Right kidney (tissue), 1 donor: Measurements from ENCODE around the gene MT1X.

Experiments used
- DNase-seq: peaks from one replicate; pipeline ENCODE4 v3.0.0-alpha.2; 2016

The MT1X gene

DNA sequence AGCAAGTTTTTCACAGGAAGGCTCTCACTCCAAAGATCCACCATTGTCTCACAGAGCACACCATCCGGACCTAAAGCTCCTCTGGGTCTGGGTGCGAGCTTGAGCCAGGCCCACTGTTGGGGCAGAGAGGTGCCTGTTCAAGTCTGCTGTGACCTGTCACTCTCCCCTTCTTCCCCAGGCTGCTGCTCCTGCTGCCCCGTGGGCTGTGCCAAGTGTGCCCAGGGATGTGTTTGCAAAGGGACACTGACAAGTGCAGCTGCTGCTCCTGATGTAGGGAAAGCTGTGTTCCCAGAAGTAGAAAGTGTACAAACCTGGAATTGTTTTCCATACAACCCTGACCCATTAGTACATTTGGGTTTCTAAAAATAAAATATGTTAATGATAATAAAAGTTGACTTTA lies 4.8 kb upstream of the MT1X start:
- no peak for DNase-seq

DNA sequence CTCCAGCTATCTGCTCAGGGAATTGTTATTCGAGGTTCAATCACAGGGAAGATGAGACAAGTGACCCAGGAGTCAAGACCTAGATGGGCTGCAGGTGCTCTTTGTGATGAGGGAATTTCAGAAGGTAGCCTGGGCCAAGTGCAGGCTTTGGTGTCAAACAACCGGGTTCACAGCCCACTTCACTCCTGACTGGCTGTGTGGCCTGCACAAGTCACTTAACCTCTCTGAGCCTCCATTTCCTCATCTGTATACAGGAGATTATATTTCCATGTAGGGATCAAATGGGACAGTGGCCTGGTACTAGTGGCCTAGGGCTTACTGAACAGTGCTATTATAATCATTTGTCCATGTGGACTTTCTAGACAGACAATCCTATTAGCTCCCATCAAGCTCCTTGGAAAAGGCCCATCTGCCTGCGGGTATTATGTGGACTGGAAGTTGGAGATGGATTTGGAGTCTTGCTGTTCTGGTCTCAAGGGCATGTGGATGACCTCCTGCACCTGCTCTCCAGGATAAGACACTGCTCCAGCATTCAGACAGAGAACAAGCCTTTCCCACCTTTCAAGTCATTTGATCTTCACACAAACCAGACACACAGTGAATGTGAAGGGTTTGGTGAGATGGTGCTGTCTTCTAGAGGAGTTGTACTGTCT lies 3.1 kb upstream of the MT1X start:
- no peak for DNase-seq

DNA sequence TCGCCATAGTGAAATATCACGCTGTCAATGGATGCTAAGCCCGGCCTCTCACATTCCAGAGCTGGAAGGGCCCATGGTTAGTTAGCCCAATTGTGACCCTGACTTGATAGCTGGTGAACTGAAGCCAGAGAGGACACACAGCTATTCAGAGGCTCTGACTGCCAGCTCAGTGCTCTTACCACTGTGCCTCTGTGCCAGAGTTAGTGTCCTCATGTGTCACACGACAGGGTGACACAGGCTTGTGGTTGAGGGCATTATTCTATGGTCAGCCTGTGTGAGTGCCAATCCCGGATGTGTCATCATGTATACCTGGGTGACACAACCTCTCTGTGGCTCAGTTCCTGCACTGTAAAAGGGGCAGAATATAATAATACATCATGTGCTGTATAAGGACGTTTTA lies 2.5 kb upstream of the MT1X start:
- DNase-seq, result no peak

- peak; percentile 12 for DNase-seq
These were observed 580 bp downstream of the MT1X start for GRCh38 chr16:56682703-56683397.

DNA sequence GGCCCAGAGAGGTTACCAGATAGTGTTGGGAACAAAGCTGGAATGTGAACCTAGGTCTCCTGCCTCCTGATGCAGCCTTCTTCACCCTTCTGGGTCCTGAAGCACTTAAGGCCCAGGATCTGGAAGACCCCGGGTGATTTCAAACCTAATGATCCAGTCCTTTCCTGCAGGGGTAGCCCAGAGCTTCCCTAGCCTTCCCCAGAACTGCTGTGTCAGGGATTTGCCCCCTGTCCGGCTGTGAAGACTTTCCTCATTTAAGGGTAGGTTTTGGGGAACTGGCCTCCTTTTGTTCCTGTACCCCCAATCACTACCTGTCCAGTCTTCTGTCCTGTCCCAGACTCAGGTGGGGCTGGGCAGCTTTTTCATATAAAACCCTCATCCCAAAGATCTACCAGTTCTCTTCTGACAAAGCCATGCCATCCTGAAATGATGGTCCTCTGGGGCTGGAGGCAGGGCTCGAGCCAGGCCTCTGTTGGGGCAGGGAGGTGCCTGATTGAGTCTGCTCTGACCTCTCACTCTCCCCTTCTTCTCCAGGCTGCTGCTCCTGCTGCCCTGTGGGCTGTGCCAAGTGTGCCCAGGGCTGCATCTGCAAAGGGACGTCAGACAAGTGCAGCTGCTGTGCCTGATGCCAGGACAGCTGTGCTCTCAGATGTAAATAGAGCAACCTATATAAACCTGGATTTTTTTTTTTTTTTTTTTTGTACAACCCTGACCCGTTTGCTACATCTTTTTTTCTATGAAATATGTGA lies 1.3 kb downstream of the MT1X start:
- no peak for DNase-seq

GRCh38 chr16:56684256-56684925 lies 2.1 kb downstream of the MT1X start:
- DNase-seq, result no peak

DNA sequence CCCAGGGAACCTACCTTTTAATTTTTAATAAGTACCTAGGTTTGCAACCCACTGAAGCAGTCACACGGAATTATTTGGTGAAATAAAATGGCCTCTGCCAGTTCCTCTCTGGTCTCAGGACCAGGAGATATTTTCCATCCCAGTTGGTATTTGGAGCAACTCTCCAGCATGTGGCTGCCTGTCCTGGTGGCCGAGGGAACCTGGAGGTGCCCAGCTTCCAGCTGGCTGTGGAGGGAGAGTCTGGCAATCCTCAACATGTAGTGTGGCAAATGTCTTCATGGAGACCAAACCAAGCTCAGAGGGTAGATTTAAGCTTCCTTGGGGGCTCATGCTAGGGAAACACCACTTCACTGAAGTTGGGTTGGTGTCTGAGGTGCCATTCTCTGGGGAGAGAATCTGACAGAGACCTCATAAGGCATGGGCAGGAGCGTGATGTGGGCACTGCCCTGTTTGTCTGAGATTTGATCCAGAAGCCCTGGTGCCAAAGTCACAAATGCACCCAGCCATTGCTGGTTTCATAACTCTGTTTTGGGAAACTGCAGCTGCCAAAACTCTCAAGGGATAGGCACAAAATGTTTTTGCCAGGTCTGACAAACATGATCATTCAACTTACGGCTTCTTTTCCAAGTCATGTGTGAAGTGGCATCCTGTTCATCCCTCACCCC lies 2.8 kb downstream of the MT1X start:
- DNase-seq, result no peak

DNA sequence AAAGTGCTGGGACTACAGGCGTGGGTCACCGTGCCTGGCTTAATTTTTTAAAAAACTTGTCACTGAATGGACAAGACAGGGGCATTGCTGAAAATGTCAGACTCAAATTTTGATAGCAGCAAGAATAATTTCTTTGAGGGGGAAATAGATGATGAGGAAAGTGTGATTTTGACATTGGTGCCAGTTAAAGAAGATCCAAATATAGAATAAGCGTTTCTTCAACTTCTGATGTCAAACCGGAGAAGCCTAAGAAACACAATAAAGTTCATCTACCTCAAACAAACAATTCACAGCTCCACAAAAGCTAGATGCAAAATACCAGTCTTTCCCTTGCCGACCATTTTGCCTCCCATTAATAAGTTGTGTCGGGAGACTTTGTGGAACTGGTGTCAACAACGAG lies 4.5 kb downstream of the MT1X start:
- DNase-seq, result no peak

- no peak for DNase-seq
These were observed 6.5 kb downstream of the MT1X start for GRCh38 chr16:56688762-56689161.

DNA sequence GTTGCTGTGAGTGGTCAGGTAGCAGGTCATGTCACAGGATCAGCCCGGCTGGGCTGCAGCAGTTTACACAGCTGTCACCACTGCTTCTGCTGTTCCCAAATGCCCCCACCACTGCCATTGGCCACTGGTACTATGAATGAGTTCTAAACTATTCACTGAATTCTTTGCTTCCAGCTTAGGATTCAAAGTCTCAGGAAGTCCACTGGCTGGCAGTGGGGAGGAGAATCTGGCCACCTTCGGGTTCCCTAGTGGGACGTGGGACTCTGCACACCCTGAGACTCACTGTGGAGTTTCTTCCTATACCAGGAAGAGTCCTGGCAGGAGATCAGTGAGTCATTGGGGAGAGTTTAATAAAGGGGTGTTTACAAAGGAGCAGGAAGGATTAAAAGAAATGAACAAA lies 6.9 kb downstream of the MT1X start:
- DNase-seq, result no peak

- DNase-seq, result no peak
These were observed 8.3 kb downstream of the MT1X start for GRCh38 chr16:56690420-56691122.

DNA sequence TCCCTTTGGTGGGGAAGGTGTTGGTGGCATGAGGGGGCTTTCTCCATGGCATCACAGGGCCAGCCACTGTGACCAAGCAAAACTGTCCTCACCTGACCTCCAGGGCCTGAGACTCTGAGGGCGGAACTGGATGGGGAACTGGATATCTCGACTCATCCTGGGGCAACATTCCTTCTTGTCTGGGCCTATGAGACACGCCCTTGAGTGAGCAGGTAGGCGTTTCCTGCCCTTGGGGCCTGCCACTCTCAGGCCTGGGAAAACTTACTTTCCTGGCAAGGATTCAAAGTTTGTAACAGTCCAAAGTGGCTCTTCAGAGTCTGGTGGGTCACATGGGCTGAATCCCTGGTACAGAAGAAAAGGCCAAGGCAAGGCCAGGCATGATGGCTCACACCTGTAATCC lies 9.6 kb downstream of the MT1X start:
- DNase-seq, result no peak

- DNase-seq, result no peak
These were observed 13.0 kb downstream of the MT1X start for GRCh38 chr16:56695246-56695645.

DNA sequence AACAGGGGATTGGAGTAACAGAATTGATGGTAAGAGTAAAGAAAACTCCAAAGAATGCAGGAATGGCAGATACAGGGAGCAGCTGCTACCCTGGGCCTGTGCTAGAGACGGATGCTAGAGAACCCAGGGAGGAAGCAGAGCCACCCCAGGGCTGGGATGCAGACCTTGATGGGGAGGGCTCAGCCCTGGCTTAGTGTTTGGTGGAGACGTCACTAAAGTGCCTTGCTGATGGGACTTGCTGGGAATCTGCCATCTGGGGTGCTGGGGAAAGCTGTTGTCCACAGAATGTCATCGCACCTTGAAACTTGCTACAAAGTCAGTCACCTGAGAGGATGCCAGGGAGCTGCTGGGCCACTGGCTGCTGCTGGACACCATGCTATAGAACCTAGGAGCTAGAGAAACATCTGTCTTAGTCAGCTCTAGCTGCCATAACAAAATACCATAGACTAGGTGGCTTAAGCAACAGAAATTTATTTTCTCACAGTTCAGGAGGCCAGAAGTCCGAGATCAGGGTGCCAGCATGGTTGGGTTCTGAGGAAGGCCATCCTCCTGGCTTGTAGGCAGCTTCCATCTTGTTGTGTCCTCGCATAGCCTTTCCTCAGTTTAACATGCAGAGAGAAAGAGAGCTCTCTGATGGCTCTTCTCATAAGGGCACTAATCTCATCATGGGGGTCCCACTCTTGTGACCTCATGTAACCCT lies 15.3 kb downstream of the MT1X start:
- no peak for DNase-seq

GRCh38 chr16:56700195-56700594 lies 17.9 kb downstream of the MT1X start:
- no peak for DNase-seq

DNA sequence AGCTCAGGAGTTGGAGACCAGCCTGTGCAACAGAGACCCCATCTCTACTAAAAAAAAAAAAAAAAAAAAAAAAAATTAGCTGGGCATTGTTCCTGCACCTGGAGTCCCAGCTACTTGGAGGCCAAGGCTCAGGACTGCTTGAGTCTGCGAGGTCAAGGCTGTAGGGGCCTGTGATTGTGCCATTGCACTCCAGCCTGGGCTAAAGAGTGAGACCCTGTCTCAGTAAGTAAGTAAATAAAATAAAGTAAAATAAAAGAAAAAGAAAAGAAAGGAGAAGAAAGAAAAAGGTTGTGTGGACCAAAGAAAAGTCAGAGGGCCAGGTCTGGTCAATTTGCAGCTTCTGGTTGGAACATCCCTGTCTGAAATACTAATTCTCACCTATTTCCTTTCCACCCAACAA lies 18.4 kb downstream of the MT1X start:
- DNase-seq, result no peak

- no peak for DNase-seq
These were observed 19.3 kb downstream of the MT1X start for GRCh38 chr16:56701534-56701933.

DNA sequence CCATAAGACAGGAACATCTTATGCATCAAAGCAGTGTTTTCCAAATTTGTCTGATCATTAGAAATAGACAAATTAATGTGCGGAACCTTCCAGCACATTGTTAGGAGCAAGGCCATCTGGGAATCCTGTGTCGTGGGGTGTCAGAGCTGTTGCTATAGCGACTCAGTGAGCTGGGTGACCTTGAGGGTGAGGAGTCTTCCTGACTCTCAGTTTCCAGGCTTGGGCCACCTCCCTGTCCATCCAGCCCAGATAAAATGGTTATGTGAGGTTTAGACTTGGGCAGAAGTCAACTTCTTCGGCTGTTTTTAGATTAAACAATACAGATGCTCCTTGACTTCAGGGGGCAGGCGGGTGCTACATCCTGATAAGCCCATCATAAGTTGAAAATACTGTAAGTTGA lies 20.6 kb downstream of the MT1X start:
- no peak for DNase-seq

GRCh38 chr16:56708525-56709442 lies 26.5 kb downstream of the MT1X start:
- no peak for DNase-seq

DNA sequence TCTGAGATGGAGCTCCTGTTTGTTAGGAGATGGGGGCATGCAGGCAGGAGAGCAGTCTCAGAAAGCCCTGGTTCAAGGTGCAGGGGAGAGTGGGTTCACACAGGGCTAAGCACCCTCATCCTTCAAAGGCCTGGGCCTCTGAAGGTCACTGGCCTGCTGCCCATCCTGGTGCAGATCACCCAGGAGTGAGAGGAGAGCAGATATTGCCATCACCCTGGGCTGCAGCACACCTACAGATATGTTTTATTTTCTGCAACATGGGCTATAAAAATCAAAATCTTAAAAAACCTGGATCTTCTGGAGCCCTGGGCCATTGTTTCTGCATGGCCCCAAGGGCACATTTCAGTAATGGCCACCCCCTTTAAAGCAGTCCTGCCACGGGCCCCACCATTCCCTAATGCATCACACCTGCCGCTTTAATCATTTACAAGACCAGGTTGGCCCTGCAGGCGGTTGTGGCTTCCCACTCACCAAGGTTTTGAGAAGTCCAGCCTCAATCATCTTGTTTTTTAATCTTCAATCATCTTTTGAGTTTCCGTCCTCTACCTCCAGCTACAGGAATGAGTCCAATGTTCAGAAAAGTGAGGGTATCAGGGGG lies 27.3 kb downstream of the MT1X start:
- DNase-seq, result no peak
